ENCODE data around the gene GAS6.
"Not testable (repeated sequence)": the region's sequence is repeated elsewhere in the genome, so short reads cannot be mapped to it uniquely, and the experiment has no call there.

GAS6 gene

DNA sequence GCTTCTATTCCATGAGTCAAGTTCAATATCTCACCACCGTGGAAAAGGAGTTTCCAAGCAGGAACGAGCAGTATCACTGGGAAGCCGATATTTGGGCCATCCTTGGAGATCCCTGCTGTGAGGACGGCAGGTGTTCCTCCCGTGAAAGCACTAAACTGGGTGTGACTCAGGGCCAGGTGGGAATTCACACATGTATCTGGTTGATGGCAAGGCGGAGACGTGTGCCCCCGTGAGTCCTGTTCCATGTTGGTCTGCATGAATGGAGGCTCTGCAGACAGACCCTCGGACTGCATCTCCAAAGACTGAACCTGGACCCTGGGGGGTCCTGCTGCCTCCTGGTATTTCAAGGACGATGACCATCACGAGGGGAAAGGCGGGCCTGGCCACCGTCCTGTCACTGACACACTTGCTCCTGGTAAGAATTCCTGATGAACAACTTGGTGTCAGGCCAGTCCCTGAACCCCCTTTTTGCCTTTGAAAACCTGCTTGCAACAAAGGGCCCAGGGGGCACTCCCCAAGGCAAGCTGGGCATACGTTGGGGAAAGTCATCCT lies 22.8 kb upstream of the GAS6 start:
- DNase-seq: no peak

DNA sequence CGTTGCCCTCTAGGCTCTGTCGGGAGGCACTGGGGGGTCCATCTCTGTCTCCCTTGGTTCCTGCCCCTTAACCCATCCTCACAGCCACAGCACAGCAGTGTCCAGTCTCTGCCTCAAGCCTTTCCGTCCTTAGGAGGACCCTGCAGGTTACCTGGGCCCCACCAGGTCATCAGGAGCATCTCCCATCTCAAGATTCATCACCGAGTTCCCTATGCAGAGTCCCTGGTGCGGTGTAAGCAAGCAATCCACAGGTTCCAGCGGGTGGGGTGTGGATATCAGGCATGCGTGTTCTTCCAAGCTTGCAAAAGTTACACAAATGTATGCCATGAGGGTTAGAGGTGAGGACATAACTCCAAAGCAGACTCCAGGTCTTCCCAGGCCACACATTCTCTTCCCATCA lies 20.9 kb upstream of the GAS6 start:
- DNase-seq: no peak

DNA sequence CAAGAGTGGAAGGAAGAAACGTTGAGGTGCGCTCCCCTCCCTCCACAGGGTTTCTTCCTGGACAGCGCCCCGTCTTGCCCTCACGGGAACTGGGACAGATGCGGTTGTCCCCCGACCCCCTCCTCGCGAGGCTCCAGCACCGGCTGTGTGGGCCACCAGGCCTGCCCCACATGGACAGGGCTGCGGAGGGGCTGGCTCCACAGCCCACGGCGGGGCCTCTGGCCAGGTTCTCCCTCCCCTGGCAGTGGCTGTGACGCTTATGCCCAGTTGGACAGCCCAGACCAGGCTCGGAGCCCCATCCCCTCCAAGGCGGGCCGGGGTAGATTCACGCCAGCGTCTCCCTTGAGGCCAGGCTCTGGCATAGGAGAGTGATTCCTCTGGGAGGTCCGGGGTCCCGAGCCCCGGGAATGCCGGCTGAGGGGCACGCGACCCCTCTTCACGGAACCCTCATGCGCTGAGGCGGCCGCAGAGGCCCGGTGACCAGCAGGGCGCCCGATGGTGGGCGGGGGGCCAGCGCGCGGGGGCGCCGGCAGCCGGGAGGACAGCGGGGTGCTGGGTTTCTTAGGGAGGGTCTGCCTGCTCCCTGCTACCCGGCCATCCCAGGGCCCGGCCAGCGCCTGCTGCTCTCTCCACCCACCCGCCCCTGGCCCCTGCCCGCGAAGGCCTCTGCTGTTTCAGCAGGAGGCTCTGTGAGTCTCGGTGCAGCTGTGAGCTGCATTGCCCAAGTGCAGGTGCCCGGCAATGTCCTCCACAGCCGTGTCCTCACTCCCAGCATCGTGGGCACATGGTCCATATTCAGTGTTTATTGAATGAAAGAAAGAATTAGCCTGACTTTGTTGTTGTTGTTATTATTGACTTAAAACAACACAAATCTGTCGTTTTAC lies 20.3 kb upstream of the GAS6 start:
- no peak for DNase-seq

DNA sequence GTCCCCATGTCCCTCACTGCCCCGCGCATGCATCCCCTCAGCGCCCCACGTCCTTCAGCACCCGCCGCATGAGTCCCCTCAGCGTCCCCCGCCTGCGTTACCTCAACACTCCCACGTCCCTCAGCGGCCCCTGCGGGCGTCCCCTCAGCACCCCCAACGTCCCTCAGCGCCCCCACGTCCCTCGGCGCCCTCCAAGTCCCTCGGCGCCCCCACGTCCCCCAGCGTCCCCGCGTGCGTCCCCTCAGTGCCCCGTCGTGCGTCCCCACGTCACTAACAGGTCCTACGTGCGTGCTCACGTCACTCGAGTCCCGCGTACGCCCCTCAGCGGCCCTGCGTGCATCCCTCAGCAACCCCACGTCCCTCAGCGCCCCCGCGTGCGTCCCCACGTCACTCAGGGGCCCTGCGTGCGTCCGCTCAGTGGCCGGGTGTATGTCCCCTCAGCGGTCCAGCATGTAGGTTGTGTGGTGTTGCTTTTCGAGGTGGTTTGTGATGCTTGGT lies 19.5 kb upstream of the GAS6 start:
- DNase-seq: no peak

DNA sequence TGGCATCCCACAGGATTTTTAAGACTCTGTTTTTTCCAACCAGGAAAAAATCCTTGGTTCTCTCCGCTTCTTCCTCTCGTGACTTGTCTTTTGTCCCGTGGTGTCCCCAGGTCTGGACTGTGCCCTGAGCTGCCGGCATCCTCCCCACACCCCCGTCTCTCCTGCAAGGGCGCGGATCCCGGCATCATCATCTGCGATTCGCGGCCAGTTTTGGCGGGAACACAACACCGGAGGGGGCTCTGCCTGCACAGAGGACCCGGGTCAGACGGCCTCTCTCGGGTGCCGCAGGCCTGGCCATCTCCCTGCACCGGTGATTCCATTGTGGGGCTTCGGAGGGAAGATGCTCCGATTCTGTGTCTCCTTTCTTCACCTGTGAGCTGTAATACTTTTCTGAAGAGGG lies 18.8 kb upstream of the GAS6 start:
- no peak for DNase-seq

DNA sequence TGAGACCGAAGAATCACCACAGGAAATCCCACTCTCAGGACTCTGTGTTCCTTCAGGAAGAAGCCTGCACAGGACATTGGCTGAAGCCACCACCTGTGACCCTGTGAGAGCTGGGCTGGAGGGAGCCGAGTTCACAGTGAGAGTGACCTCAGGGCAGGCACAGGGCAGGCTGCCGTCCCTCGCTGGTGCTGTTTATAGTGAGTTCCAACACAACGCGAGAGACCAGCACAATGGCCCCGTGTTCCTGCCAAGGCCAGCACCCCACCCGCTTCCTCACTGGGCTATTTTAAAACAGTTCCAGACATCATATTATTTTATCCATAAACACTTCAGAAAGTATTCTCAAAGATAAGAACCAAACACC lies 18.4 kb upstream of the GAS6 start:
- no peak for DNase-seq

DNA sequence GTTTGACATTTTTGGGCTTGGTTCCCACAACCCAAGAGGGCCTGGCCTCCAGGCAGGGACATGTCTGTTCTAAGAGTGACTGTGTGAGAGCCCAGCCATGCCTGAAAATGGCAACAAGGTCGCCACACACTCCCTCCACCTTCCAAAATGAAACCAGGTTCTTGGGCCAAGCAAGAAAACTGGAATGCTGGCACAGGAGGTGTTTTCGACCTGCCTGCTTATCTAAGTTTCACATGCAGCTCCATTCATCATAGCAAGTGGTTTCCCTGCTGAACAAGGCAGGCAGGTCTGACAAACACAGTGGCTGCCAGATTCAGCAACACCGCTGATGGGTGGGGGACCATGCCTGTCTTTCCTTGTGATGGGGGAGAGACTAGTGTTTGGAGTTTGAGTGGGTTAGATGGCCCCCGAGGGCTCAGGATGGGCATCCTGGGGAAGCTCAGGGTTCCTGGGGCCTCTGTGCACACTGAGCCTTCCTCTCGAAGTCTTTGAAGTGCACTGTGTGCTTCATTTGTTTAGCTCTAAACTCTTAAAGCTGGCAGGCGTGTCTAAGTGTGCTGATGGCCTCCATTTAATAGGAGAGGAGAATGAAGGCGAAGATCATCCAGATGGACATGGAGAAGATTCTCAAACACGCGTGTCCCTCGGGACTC lies 17.9 kb upstream of the GAS6 start:
- peak; percentile 19 for DNase-seq

DNA sequence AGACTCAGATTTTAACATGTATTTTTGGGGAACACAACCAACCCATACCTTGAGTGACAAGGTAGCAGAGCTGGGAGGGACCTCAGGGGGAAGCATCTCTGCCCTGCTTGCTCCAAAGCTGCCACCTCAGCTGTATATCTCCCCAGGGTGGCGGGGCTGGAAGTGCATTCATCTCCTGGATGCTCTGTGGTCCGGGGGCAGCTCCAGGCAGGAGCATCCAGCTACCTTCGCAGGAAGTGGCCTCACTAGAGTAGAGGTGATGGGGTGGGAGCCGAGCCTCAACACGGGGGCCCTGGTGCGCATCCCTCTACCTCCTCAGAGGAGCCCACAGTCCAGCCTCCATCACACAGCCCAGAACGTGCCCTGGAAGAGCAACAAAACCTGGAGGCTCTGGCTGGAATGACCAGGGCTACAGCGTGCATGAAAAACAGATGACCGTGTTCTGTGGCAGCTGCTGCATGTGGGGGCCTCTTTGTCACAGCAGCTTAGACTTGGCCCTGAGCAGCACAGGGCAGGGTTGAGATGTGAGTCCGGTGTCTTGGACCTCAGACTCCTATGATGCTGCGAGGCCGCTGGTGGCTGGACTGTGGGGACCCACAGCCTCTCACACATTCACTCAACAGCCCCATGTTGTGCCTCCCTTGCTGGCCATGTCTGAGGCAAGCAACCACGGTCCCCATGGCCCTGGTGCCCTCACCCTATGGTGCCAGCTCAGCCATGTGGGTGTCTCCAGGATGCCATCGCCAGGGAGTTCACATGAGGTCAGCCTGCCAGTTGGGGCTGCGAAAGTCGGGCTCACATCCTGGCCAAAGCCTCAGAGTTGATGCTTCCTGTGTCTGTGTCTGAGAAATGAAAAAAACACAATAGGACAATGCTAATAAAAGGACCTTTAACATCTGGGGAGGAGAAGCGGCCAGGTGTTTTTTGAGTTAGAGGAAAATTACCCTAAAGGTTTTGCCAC lies 17.1 kb upstream of the GAS6 start:
- no peak for DNase-seq

DNA sequence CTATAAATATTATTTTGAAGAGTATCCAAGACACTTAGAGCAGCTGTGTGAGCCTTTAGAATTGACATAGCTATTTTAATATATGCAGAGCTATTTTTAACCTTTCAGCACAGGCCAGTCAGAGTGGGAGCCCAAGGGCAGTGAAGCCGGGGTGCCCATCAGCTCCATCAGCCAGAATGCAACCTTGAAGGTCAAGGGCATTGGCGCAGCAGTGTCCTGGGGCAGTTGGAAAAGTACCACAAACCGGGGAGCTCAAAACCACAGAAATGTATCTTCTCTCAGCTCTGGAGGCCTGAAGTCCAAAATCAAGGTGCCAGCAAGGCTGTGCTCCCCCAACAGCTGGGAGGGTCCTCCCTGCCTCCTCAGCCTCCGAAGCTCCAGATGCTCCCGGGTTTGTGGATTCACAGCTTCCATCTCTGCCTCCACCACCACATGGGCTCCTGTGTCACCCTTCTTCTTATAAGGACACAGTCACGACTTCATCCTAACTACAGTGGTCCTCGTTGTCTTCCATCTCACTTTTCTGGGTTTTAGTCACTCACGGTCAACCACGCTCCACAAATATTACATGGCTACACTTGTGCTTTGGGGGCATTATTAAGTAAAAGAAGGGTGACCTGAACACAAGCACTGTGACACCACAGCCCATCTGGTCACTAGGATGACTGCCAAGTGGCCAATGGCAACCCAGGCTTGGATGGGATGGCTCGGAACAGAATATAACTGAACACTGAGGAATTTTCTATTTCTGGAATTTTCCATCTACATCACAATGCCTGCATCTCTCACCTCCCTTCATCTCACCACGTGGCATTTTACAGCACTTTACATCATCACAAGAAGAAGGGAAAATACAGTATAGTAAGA lies 15.9 kb upstream of the GAS6 start:
- no peak for DNase-seq

DNA sequence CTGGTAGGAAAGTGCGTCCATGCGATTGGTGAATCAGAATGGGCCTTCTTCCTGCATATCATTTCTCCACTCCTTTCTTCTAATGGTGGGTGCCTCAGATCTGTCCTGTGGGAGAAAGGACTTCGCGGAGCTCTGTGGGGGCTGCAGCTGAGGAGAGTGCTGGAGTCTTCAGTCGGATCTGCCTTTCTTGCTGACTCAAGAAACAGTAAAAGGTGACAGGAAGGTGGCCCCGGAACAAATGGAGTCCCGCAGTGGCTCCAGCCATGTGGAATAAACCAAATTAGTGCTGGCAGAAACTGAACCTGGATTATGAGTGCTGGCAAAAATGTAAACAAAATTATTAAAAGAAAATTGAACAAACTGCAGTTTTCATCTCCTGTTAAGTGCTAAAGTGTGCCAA lies 15.1 kb upstream of the GAS6 start:
- DNase-seq: peak; percentile 74

DNA sequence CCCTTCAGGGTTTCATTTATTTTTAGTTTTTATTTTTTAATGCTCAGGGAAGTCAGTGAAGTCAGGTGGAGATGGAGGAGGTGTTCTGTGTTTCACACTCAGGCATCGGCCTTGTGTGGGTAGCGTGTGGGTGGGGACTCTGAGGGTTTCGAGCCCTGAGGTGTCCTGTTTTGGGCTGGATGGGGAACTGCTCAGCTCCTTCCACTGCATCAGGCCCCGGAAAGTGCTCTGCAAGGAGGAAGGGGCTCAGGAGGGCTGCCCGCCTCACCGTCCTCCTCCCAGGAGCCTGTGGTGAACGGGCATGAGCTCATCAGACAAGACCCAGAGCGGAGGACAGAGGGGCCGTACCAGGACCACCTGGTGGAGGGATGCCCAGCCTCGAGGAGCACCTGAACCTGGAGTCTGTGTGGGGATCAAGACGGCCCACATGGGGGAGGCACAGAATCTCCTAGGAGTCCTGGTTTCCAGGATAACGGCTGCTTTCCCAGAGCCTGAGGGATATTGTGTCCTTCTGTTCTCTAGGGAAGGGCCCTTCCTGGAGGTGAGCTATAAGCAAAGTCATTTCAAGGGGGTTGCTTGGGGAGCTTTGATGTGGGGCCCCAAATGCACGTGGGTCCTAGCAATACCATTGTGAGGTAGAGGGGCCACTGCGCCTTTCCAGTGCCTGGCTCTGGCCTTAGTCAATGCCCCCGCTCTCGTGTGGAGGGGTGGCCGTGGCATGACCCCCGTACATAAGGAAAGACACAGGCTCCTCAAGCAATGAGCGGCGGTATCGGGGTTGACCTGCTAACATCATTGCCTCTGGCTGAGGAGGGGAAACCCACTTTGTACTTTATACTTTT lies 13.5 kb upstream of the GAS6 start:
- DNase-seq: no peak

DNA sequence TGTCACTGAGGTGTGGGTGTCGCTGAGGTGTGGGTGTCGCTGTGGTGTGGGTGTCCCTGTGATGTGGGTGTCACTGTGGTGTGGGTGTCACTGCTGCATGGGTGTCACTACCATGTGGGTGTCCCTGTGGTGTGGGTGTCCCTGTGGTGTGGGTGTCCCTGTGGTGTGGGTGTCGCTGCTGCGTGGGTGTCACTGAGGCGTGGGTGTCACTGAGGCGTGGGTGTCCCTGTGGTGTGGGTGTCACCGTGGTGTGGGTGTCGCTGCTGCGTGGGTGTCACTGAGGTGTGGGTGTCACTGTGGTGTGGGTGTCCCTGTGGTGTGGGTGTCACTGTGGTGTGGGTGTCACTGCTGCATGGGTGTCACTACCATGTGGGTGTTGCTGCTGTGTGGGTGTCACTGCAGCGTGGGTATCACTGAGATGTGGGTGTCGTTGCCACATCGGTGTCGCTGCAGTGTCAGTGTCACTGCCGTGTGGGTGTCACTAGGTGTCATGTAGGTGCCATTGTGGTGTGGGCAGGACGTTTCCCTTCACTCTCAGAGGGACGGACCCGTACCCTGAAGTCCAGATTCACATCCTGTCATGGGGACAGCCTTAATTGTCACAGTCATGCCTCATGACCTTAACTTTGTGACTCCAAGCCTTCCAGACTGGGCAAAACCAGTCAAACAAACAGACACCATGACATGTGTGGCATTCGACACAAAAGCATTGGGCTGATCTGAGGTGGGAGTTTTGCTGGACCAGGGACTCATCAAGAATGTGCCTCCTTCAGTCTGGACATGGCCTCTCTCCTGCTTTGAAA lies 12.7 kb upstream of the GAS6 start:
- no peak for DNase-seq

DNA sequence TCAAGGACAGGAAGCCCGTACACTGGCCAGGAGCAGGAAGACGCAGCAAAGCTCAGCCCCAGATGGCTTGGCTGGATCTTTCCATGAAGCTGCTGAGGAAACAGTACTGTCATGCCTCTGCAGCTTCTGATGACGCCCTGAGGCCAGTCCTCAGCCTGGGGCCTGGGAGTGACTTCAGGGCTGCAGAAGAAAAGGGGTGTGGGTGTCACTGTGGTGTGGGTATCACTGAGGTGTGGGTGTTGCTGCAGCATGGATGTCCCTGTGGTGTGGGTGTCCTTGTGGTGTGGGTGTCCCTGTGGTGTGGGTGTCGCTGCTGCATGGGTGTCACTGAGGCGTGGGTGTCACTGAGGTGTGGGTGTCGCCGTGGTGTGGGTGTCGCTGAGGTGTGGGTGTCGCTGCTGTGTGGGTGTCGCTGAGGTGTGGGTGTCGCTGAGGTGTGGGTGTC lies 12.0 kb upstream of the GAS6 start:
- DNase-seq: no peak

DNA sequence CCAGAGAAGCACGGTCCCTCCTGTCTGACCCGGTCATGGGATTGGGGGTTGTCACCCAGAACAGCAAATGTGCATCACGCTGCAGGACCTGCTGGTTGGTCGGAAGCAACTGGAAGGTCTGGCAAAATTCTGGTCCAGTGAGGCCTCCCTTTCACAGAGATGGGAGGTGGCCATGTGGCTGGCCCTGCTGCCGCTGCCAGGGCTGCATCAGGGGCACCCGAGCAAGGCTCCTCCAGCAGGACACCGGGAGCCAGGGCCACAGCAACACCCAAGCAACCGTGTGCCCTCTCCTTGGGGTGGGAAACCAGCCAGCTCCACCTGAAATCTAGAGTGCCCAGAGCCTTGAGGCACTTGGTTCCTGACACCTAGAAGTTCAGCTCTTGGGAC lies 11.5 kb upstream of the GAS6 start:
- no peak for DNase-seq

DNA sequence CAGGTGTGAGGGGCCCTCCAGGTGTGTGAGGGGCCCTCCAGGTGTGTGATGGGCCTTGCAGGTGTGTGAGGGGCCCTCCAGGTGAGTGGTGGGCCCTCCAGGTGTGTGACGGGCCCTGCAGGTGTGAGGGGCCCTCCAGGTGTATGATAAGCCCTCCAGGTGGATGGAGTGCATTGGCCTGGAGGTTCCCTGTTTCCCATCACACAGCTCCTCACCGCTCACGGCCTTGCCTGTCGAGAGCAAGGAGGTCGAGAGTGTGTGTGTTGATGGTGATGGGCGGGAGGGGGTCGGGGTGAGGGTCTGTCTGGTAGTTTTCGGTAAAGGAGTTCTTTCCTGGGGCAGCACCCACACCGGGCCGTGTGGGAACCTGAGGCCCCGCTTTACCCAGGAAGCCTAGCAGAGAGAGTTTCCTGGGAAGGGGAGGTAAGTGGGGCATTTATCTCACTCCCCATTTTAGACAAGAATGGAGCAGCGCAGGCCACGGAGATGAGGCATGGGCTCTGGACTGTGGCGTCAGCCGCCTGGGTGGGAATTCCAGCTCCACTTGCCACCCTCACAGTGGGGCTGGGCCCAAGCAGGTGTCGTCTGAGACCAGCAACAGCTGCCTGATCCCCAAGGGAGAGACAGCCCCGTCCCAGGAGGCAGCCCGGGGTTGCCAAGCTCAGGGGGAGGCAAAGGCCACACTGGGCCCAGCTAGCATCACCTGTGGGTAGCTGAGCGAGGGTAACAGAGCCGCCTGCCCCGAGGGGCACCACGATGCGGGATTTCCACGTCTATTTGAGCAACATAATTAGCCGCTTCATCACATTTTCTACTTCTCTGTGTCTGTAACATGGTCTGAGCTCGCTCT lies 10.9 kb upstream of the GAS6 start:
- DNase-seq: no peak

DNA sequence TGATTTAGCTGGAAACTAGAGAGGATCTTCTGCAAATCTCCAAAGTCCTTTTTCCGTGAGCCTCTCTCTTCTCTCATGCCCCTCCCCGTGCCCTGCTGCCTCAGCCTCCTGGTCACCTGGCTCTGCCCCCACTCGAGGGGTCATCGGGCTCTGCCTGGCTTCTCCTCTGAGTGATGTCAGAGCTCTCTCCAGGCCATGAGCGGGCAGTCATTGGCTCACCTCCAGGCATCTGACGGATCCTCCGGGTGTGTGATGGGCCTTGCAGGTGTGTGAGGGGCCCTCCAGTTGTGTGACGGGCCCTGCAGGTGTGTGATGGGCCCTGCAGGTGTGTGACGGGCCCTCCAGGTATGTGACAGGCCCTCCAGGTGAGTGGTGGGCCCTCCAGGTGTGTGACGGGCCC lies 10.3 kb upstream of the GAS6 start:
- no peak for DNase-seq

DNA sequence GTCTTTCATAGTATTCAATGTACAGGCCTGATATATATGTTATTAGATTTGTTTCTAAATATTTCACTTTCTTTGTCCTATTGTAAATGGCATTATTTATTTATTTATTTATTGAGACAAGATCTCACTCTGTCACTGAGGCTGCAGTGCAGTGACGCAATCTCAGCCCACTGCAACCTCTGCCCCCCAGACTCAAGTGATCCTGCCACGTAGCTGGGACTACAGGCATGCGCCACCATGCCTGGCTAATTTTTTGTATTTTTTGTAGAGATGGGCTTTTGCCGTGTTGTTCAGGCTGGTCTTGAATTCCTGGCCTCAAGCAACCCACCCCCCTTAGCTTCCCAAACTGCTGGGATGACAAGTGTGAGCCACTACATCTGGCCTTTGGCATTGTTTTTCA lies 5.4 kb upstream of the GAS6 start:
- DNase-seq: no peak

DNA sequence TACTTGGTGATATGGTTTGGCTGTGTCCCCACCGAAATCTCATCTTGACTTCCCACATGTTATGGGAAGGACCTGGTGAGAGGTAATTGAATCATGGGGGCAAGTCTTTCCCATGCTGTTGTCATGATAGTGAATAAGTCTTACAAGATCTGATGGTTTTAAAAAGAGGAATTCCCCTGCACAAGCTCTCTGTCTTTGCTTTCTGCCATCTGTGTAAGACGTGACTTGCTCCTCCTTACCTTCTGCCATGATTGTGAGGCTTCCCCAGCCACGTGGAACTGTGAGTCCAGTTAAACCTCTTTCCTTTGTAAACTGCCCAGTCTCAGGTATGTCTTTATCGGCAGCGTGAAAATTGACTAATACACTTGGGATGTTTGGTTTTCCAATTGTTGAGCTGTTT lies 4.0 kb upstream of the GAS6 start:
- not testable (repeated sequence) for DNase-seq

DNA sequence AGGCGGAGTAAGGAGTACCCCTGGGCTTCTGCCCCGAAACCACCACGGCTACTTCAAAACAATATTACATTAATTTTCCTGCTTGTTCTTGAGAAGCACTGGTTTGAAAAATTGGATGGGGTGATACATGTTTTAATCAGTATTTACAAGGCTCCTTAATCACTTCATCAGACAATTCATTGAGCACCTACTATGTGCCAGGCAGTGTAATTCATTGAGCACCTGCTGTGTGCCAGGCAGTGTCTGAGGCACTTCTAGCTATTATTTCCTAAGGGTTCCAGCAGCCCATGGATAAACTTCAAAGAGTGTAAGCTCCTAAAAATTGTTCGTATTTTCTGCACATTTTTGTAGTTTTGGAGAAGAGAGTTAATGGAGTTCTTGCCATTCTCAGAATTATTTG lies 1.6 kb upstream of the GAS6 start:
- no peak for DNase-seq

All from eye (tissue), 1 donor.